H1 (cell line): ENCODE results near the gene IFI16. TPM values are rescaled to one million over a fixed set of nuclear protein-coding genes. Genes with fewer than 3 reads are reported as not detected.

Source experiments
- RBBP5 ChIP-seq: IDR thresholded peaks from 2 replicates; pipeline ENCODE4 v1.7.1; 2012; ENCODE audit warnings: low read depth, mild to moderate bottlenecking, inconsistent platforms, low read length, moderate library complexity, borderline replicate concordance
- polyA plus RNA-seq, 7 experiments: library from polyadenylated mRNA; depleted of rRNA in 3 of 7; stranded (reverse) in 5 of 7; unstranded in 2 of 7; fragments of >200 nt in 5 of 7; fragments of 200-250 nt in 2 of 7; gene quantifications; 1 replicate in 5 of 7; 2 replicates in 1 of 7; 4 replicates in 1 of 7; pipeline versions ENCODE4 v1.2.1 to v1.2.3, GENCODE V29; 2011 to 2013; ENCODE audit warnings: missing spikeins in 2 of 7, mixed read lengths in 2 of 7
- total RNA-seq: library from RNA; stranded (reverse); fragmentation: NEBNext Ultra II Directional; extraction: Animal tissue kit (Norgen Biotek cat#: 25700); gene quantifications from 2 replicates; pipeline ENCODE4 v1.2.1, GENCODE V29; 2021

Gene IFI16
- total and polyA plus RNA-seq, 2 of the 8 experiments (the other 6 are each of a cell fraction or from before 2014, with no cell fraction given) = 0.63 to 0.74 TPM

GRCh38 chr1:159030311-159030710 lies 20.6 kb downstream of the IFI16 start (continued):
- no peak for TF ChIP-seq RBBP5
